Activated CD4-positive, alpha-beta T cell treated with anti-CD3 and anti-CD28 coated beads for 36 hours (primary cell): ENCODE measurements around the gene RIC3. TPM values are rescaled to one million over a fixed set of nuclear protein-coding genes. Genes with fewer than 3 reads are reported as not detected.

Source experiments
- ATAC-seq: fragments of 200-7000 bp; cut with Tn5 transposase; one replicate; pipeline ENCODE4 v1.10.0; 2021; ENCODE audit warnings: mild to moderate bottlenecking, moderate library complexity
- CTCF ChIA-PET: fragments of 350-600 bp; sonication (Branson Sonifier 250); formaldehyde crosslinking; loops from one replicate; lab custom pipeline; 2021; ENCODE audit warnings: antibody characterized with exemption; lab: Charles Lee
- POLR2A ChIA-PET: fragments of 350-600 bp; sonication (Branson Sonifier 250); formaldehyde crosslinking; loops from one replicate; lab custom pipeline; 2021; ENCODE audit warnings: antibody characterized with exemption, inconsistent platforms; lab: Charles Lee
- DNase-seq: peaks from one replicate; pipeline ENCODE4 v3.0.0-alpha.2; 2020
- H3K27ac Mint-ChIP-seq: one replicate; pipeline ENCODE4 v1.8.0; 2021; ENCODE audit warnings: mixed read lengths
- H3K27me3 Mint-ChIP-seq: one replicate; pipeline ENCODE4 v1.8.0; 2021; ENCODE audit warnings: mixed read lengths
- H3K36me3 Mint-ChIP-seq: one replicate; pipeline ENCODE4 v1.8.0; 2021; ENCODE audit warnings: low read depth, mixed read lengths
- H3K4me1 Mint-ChIP-seq: one replicate; pipeline ENCODE4 v1.8.0; 2021; ENCODE audit warnings: mixed read lengths
- H3K4me3 Mint-ChIP-seq: one replicate; pipeline ENCODE4 v1.8.0; 2021; ENCODE audit warnings: mild to moderate bottlenecking, moderate library complexity, mixed read lengths
- H3K9me3 Mint-ChIP-seq: one replicate; pipeline ENCODE4 v1.8.0; 2021; ENCODE audit warnings: low read depth, mixed read lengths
- intact Hi-C, 2 experiments: fragments of 100-400 bp; cut with DNase I in 1 of 2; cut with micrococcal nuclease in 1 of 2; formaldehyde crosslinking; loops; one replicate each; pipeline versions ENCODE4 v1.14.2 to v1.15.1; 2022 to 2024; cut with DNase I, micrococcal nuclease
- total RNA-seq, 2 experiments: library from RNA; stranded (reverse); gene quantifications; one replicate each; pipeline ENCODE4 v1.2.3, GENCODE V29; 2021

RIC3 gene
- total RNA-seq, 2 experiments from 2014 or later, result 13.9 to 15.8 TPM

GRCh38 chr11:8204025-8204424, 35.2 kb upstream of the RIC3 start:
- H3K9me3 Mint-ChIP-seq, result no peaks in the 10 kb centered on the region
- CTCF ChIA-PET, result interaction anchor here (0.7 to 4.1 kb wide), 3 partner anchors 11 to 16 kb away, joined by 3 to 20 read pairs (median 4); no protein-coding TSS in a partner anchor
- peaks cover 17% of the 10 kb centered on the region for H3K27me3 Mint-ChIP-seq
- intact Hi-C loops, result no loop called here
- no peaks in the 10 kb centered on the region for H3K36me3 Mint-ChIP-seq
- no peak overlapping the region for H3K4me3 Mint-ChIP-seq
- POLR2A ChIA-PET, result no interaction called here
- no peak overlapping the region for H3K27ac Mint-ChIP-seq
- DNase-seq (no peak), ATAC-seq (no peak)
- peaks cover 4% of the 10 kb centered on the region for H3K4me1 Mint-ChIP-seq

DNA sequence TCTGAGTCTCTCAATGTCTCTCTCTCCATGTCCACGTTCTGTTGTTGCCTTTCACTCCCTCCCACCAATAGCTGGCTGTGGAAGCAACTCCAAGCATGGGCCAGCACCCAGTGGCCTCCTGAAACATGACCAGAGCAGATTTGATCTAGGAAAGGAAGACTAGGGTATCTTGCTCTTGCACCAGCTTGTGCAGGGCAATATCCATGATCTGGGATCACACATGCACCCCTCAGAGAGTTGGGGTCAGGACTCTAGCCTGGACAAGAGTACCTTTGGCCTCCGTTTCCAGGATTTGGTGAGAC, 34.5 kb upstream of the RIC3 start:
- Mint-ChIP-seq H3K36me3 (no peaks in the 10 kb centered on the region), H3K4me1 (peaks cover 4% of the 10 kb centered on the region)
- POLR2A ChIA-PET, result no interaction called here

GRCh38 chr11:8202516-8203413, 33.9 kb upstream of the RIC3 start:
- ChIA-PET CTCF (interaction anchor here (0.6 to 4.1 kb wide), 4 partner anchors 9 to 255 kb away, joined by 3 to 20 read pairs (median 4); no protein-coding TSS in a partner anchor), POLR2A (interaction anchor here (0.6 kb wide), 1 partner anchor 17 kb away, joined by 3 read pairs; no protein-coding TSS in a partner anchor)
- intact Hi-C loops, result no loop called here
- H3K9me3 Mint-ChIP-seq, result no peaks in the 10 kb centered on the region
- no peak overlapping the region for H3K4me3 Mint-ChIP-seq
- H3K27ac Mint-ChIP-seq, result no peak overlapping the region
- peaks cover 14% of the 10 kb centered on the region for H3K27me3 Mint-ChIP-seq
- no peak for DNase-seq
- ATAC-seq, result no peak
- peaks cover 4% of the 10 kb centered on the region for H3K4me1 Mint-ChIP-seq
- H3K36me3 Mint-ChIP-seq, result no peaks in the 10 kb centered on the region

More for the DNA sequence above, 34.5 kb upstream of the RIC3 start:
- intact Hi-C loops, result no loop called here
- Mint-ChIP-seq H3K27me3 (peaks cover 17% of the 10 kb centered on the region), H3K4me3 (no peak overlapping the region), H3K9me3 (no peaks in the 10 kb centered on the region), H3K27ac (no peak overlapping the region)
- CTCF ChIA-PET, result interaction anchor here (0.6 to 4.1 kb wide), 4 partner anchors 10 to 255 kb away, joined by 3 to 20 read pairs (median 4); no protein-coding TSS in a partner anchor
- DNase-seq, result no peak
- no peak for ATAC-seq

- Mint-ChIP-seq H3K4me1 (peaks cover 2% of the 10 kb centered on the region), H3K9me3 (no peaks in the 10 kb centered on the region), H3K27ac (no peak overlapping the region), H3K36me3 (no peaks in the 10 kb centered on the region), H3K4me3 (no peak overlapping the region), H3K27me3 (peaks cover 9% of the 10 kb centered on the region)
- intact Hi-C loops, result no loop called here
- POLR2A ChIA-PET, result no interaction called here
- CTCF ChIA-PET, result interaction anchor here (4.1 kb wide), 1 partner anchor 9 kb away, joined by 20 read pairs; no protein-coding TSS in a partner anchor
- ATAC-seq, result peak; percentile 55
- DNase-seq, result no peak
Observed at GRCh38 chr11:8201644-8202365, 33.0 kb upstream of the RIC3 start.

GRCh38 chr11:8199676-8200075, 30.9 kb upstream of the RIC3 start:
- Mint-ChIP-seq H3K4me1 (no peaks in the 10 kb centered on the region), H3K9me3 (no peaks in the 10 kb centered on the region), H3K27me3 (peaks cover 10% of the 10 kb centered on the region), H3K36me3 (no peaks in the 10 kb centered on the region), H3K27ac (no peak overlapping the region), H3K4me3 (no peak overlapping the region)
- CTCF ChIA-PET, result interaction anchor here (0.7 kb wide), 1 partner anchor 20 kb away, joined by 3 read pairs; no protein-coding TSS in a partner anchor
- intact Hi-C loops, result no loop called here
- no peak for ATAC-seq
- POLR2A ChIA-PET, result no interaction called here
- no peak for DNase-seq

DNA sequence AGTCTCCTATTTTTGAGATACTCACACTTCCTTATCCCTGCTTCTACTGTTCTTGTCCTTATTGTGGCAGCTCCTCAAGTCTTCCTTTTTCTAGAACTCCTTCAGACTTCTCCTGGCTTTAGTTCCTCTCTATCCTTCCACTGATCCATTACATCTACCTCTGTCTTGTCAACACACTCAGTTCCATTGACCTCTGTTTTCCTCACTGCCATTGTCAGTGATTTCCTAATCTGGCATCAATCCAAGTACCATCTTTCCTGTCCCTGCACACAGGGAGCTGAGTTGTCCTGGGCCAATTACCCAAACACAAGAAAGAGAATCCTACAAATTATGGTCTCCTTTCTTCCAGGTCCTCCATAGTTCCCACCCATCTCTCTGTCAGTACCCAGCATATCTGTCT, 27.9 kb upstream of the RIC3 start:
- Mint-ChIP-seq H3K36me3 (no peaks in the 10 kb centered on the region), H3K27ac (no peak overlapping the region), H3K4me3 (no peak overlapping the region), H3K9me3 (no peaks in the 10 kb centered on the region), H3K27me3 (peaks cover 10% of the 10 kb centered on the region), H3K4me1 (no peaks in the 10 kb centered on the region)
- DNase-seq (no peak), ATAC-seq (no peak)
- intact Hi-C loops, result no loop called here
- ChIA-PET CTCF (interaction anchor here (0.6 to 2.2 kb wide), 3 partner anchors 12 to 370 kb away, joined by 3 to 6 read pairs (median 3); no protein-coding TSS in a partner anchor), POLR2A (no interaction called here)

- H3K4me1 Mint-ChIP-seq, result no peaks in the 10 kb centered on the region
- no peaks in the 10 kb centered on the region for H3K9me3 Mint-ChIP-seq
- DNase-seq (no peak), ATAC-seq (no peak)
- POLR2A ChIA-PET, result no interaction called here
- H3K27ac Mint-ChIP-seq, result no peak overlapping the region
- no peak overlapping the region for H3K4me3 Mint-ChIP-seq
- CTCF ChIA-PET, result interaction anchor here (0.9 to 2.2 kb wide), 2 partner anchors 13 to 372 kb away, joined by 3 to 6 read pairs; no protein-coding TSS in a partner anchor
- intact Hi-C loops, result no loop called here
- H3K27me3 Mint-ChIP-seq, result peaks cover 11% of the 10 kb centered on the region
- no peaks in the 10 kb centered on the region for H3K36me3 Mint-ChIP-seq
Observed at GRCh38 chr11:8194956-8195355, 26.1 kb upstream of the RIC3 start.

- DNase-seq, result no peak
- no peaks in the 10 kb centered on the region for H3K4me1 Mint-ChIP-seq
- ATAC-seq, result peak; percentile 16
- H3K27me3 Mint-ChIP-seq, result peaks cover 14% of the 10 kb centered on the region
- no peaks in the 10 kb centered on the region for H3K36me3 Mint-ChIP-seq
- H3K9me3 Mint-ChIP-seq, result no peaks in the 10 kb centered on the region
- no peak overlapping the region for H3K27ac Mint-ChIP-seq
- H3K4me3 Mint-ChIP-seq, result no peak overlapping the region
- POLR2A ChIA-PET, result no interaction called here
- intact Hi-C loops, result loop anchor here (1.0 to 2.0 kb wide), 2 partner anchors 72 to 373 kb away; no protein-coding TSS in a partner anchor
- CTCF ChIA-PET, result interaction anchor here (0.6 to 1.8 kb wide), 11 partner anchors 8 to 399 kb away, joined by 3 to 20 read pairs (median 4); partner anchors contain the start of gene LMO1
Observed at GRCh38 chr11:8192896-8193209, 24.0 kb upstream of the RIC3 start.

DNA sequence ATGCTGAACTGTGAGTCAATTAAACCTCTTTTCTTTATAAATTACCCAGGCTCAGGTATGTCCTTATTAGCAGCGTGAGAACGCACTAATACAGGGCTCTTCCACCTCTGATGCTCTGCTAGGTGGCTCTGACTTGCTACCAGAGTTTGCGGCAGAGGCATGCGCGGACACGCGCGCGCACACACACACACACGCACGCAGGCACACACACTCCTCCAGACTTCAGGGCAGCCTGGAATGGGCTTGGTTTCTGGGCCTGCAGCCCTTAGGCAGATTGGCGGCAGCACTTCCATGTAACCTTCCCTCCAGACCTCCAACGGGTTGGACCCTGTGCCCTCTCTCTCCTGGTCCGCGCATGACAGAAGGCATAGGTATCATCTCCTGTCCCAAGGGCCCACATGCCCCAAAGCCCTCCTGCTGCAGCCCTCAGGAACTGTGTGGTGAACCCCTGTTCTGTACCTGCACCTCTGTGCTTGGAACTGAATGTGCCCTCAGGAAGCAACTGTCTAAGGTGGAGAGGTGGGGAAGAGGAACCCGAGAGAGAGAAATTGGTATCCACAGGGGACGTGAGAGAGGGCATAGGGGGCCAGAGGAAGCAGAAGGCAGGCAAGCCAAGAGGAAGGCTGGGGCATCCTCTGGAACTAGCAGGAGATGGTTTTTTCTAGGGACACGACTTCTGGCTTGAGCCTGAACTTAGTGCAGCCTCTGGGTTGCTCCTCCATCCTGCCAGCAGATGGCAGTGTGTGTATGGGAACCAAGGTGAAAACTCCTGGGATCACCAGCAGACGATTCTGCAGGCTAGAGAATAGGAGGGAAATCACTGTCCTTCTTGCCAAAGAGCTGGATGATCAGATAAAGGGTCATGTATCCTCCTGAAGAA, 23.4 kb upstream of the RIC3 start:
- CTCF ChIA-PET, result interaction anchor here (1.0 to 1.8 kb wide), 8 partner anchors 10 to 375 kb away, joined by 3 to 20 read pairs (median 4); partner anchors contain the start of gene LMO1
- H3K4me3 Mint-ChIP-seq, result no peak overlapping the region
- H3K4me1 Mint-ChIP-seq, result no peaks in the 10 kb centered on the region
- H3K27me3 Mint-ChIP-seq, result peaks cover 14% of the 10 kb centered on the region
- H3K9me3 Mint-ChIP-seq, result no peaks in the 10 kb centered on the region
- POLR2A ChIA-PET, result no interaction called here
- no peak overlapping the region for H3K27ac Mint-ChIP-seq
- ATAC-seq, result peak; percentile 64
- H3K36me3 Mint-ChIP-seq, result no peaks in the 10 kb centered on the region
- intact Hi-C loops, result loop anchor here (1.0 to 2.0 kb wide), 2 partner anchors 73 to 374 kb away; no protein-coding TSS in a partner anchor
- DNase-seq, result peak; percentile 72

DNA sequence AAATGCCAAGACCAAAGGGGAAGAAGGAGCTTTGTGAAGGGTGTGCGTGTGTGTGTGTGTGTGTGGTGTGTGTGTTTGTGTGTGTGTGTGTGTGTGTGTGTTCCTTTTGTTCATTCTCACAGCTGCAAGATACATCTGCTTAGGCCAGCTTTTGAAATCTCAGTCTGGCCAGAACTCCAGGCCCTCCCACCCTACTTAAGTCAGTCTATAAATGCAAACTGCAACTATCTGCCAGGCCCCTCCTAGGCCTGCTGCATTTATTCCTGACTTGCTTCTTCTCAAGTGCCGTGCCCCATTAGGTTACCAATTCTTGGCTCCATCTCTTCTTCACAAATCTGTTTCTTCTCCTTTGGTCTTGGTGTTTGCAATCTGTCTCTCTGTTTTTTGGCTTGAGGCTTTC, 21.6 kb upstream of the RIC3 start:
- ATAC-seq (no peak), DNase-seq (no peak)
- Mint-ChIP-seq H3K9me3 (no peaks in the 10 kb centered on the region), H3K36me3 (no peaks in the 10 kb centered on the region), H3K27me3 (peaks cover 11% of the 10 kb centered on the region), H3K27ac (no peak overlapping the region), H3K4me1 (no peaks in the 10 kb centered on the region), H3K4me3 (no peak overlapping the region)
- ChIA-PET POLR2A (no interaction called here), CTCF (interaction anchor here (0.6 to 1.6 kb wide), 4 partner anchors 12 to 377 kb away, joined by 3 read pairs; no protein-coding TSS in a partner anchor)
- intact Hi-C loops, result no loop called here
